CD4-positive, alpha-beta memory T cell (primary cell): ENCODE measurements around the gene CHRNB1. TPM values are rescaled to one million over a fixed set of nuclear protein-coding genes. Genes with fewer than 3 reads are reported as not detected.
"Not testable (repeated sequence)": the region's sequence is repeated elsewhere in the genome, so short reads cannot be mapped to it uniquely, and the experiment has no call there.

Experiments
- CTCF ChIA-PET: fragments of 350-600 bp; sonication (Branson Sonifier 250); formaldehyde crosslinking; loops from one replicate; lab custom pipeline; 2021; ENCODE audit warnings: inconsistent platforms; ENCODE audit not compliant: partially characterized antibody; lab: Charles Lee
- POLR2A ChIA-PET: fragments of 350-600 bp; sonication (Branson Sonifier 250); formaldehyde crosslinking; loops from one replicate; lab custom pipeline; 2021; ENCODE audit not compliant: partially characterized antibody; lab: Charles Lee
- DNase-seq, 5 donors: peaks; one replicate each; pipeline versions ENCODE4 v3.0.0 to v3.0.0-alpha.2; 2020 to 2022; ENCODE audit warnings: mixed read lengths in 1 of 5
- H3K27ac ChIP-seq: one replicate; pipeline ENCODE4 v1.7.0; 2013; ENCODE audit warnings: low read depth, low read length
- H3K27me3 ChIP-seq: 2 replicates; pipeline ENCODE4 v1.7.0; 2013; ENCODE audit warnings: mild to moderate bottlenecking, low read length, moderate library complexity; ENCODE audit not compliant: insufficient read depth
- H3K36me3 ChIP-seq: 2 replicates; pipeline ENCODE4 v1.7.0; 2013; ENCODE audit warnings: mild to moderate bottlenecking, low read length, moderate library complexity; ENCODE audit not compliant: insufficient read depth
- H3K4me1 ChIP-seq: 2 replicates; pipeline ENCODE4 v1.7.0; 2013; ENCODE audit warnings: mild to moderate bottlenecking, low read length, moderate library complexity; ENCODE audit not compliant: insufficient read depth
- H3K4me3 ChIP-seq, 2 donors: one replicate each; pipeline ENCODE4 v1.7.0; 2013; ENCODE audit warnings: low read length in 2 of 2, mild to moderate bottlenecking in 1 of 2
- H3K9me3 ChIP-seq, 2 donors: one replicate each; pipeline ENCODE4 v1.7.0; 2013; ENCODE audit warnings: low read length in 2 of 2, control low read depth in 1 of 2; ENCODE audit not compliant: control insufficient read depth in 1 of 2
- H3K27ac Mint-ChIP-seq, 7 donors: one replicate each; pipeline ENCODE4 v1.8.0; 2020 to 2021; ENCODE audit warnings: mixed read lengths in 7 of 7, mild to moderate bottlenecking in 6 of 7, inconsistent platforms in 3 of 7, moderate library complexity in 3 of 7
- H3K27me3 Mint-ChIP-seq, 2 donors: one replicate each; pipeline ENCODE4 v1.8.0; 2020 to 2021; ENCODE audit warnings: mixed read lengths in 2 of 2
- H3K36me3 Mint-ChIP-seq, 2 donors: one replicate each; pipeline ENCODE4 v1.8.0; 2020 to 2021; ENCODE audit warnings: mixed read lengths in 2 of 2, inconsistent platforms in 1 of 2, mild to moderate bottlenecking in 1 of 2
- H3K4me1 Mint-ChIP-seq, 4 donors: one replicate each; pipeline ENCODE4 v1.8.0; 2020 to 2021; ENCODE audit warnings: mixed read lengths in 4 of 4, mild to moderate bottlenecking in 1 of 4
- H3K4me3 Mint-ChIP-seq, 8 donors: one replicate each; pipeline ENCODE4 v1.8.0; 2020 to 2021; ENCODE audit warnings: mixed read lengths in 8 of 8, mild to moderate bottlenecking in 7 of 8, moderate library complexity in 6 of 8, inconsistent platforms in 3 of 8
- H3K9me3 Mint-ChIP-seq, 8 donors: one replicate each; pipeline ENCODE4 v1.8.0; 2020 to 2021; ENCODE audit warnings: mixed read lengths in 8 of 8, mild to moderate bottlenecking in 5 of 8, inconsistent platforms in 3 of 8, moderate library complexity in 1 of 8
- intact Hi-C: fragments of 100-400 bp; cut with micrococcal nuclease; formaldehyde crosslinking; loops from one replicate; pipeline ENCODE4 v1.15.1; 2023
- polyA plus RNA-seq, 2 donors: library from polyadenylated mRNA; unstranded; fragments of 300-500 nt; fragmentation: Illumina TruSeq; gene quantifications; one replicate each; pipeline ENCODE4 v1.2.3, GENCODE V29; 2021
- total RNA-seq, 2 experiments: library from RNA; stranded (reverse); gene quantifications; one replicate each; pipeline ENCODE4 v1.2.3, GENCODE V29; 2021

Gene CHRNB1
- total and polyA plus RNA-seq, 4 experiments from 2014 or later: 9.1 to 29.2 (median 16.8) TPM

DNA sequence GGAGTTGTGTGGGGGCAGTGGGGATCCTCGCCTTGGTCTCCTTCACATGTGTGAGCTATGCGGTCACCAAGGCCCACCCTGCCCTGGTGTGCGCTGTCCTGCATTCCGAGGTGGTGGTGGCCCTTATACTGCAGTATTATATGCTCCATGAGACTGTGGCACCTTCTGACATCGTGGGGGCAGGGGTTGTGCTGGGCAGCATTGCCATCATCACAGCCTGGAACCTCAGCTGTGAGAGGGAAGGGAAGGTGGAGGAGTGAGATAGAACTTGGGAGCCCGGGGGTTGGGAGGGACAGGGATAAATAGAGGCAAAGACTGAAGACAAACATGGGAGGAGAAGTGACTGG is 37.9 kb downstream of the CHRNB1 start:
- Mint-ChIP-seq H3K36me3 (peaks cover 0 to 45% of the 10 kb centered on the region in 2 donors), H3K4me1 (peaks cover 48 to 89% (median 63%) of the 10 kb centered on the region in 4 donors), H3K27ac (peak overlapping the region; percentile 99 to 100 (median 100)), H3K4me3 (peak overlapping the region; percentile 96 to 100 (median 98))
- ChIA-PET POLR2A (interaction anchor here (1.3 to 13.8 kb wide), 12 partner anchors 20 to 204 kb away, joined by 4 to 398 read pairs (median 23); partner anchors contain the start of genes ACAP1, CHRNB1, FGF11 and FXR2), CTCF (interaction anchor here (1.2 kb wide), 1 partner anchor 127 kb away, joined by 3 read pairs; the partner anchor contains the start of gene TMEM95)
- peak overlapping the region; percentile 92 to 95 for H3K4me3 ChIP-seq
- H3K9me3 ChIP-seq, H3K36me3 ChIP-seq, H3K27me3 Mint-ChIP-seq, intact Hi-C loops, H3K27me3 ChIP-seq, H3K9me3 Mint-ChIP-seq, DNase-seq: not testable (repeated sequence)
- peaks cover 54% of the 10 kb centered on the region for H3K4me1 ChIP-seq
- H3K27ac ChIP-seq: peak overlapping the region; percentile 99

DNA sequence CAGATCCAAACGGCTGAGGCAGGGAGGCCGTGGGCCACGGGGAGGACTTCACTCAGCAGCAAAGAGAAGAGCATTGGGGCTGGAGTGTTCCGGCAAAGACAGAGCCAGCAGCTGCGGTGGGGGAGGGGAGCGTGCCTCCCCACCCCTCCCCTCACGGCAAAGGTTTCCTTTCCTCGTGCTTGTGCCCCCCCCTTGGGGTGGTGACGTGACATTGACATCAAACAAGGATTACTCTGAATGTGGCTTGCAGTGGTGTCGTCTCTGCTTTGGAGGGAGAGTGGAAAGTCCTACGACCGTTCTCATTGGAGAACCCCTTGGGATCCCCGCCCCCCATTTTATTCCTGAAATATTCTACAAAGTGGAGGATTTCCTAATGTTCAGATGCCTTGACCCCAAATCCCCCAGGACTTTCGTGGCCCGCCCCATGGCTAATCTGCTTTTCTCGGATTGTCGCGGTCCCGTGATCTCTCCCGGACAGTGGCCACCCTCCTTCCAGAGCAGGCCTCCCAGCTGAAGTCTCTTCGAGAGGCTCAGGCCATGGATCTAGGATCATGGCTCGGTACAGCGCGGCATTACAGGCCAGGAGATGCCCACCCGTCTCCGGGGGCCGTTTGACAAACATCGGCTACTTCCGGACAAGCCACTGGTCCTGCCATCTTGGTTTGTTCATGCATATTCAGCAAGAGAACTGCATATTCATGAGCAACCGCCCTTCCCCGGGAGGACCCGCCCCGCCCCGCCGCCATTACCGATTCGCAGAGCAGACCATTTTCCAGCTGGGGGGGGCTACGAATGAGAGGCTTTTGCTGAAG is 38.6 kb downstream of the CHRNB1 start:
- Mint-ChIP-seq H3K27ac (peak overlapping the region; percentile 99 to 100 (median 100)), H3K4me3 (peak overlapping the region; percentile 96 to 100 (median 98)), H3K36me3 (peaks cover 0 to 42% of the 10 kb centered on the region in 2 donors), H3K4me1 (peaks cover 43 to 85% (median 61%) of the 10 kb centered on the region in 4 donors), H3K9me3 (peaks cover 0 to 9% (median 0%) of the 10 kb centered on the region in 8 donors), H3K27me3 (no peaks in the 10 kb centered on the region)
- DNase-seq: peak; percentile 96 to 98 (median 97)
- H3K4me1 ChIP-seq: peaks cover 53% of the 10 kb centered on the region
- intact Hi-C loops: loop anchor here (1.0 to 2.0 kb wide), 11 partner anchors 28 to 268 kb away; partner anchors contain the start of genes ELP5, NEURL4, PHF23 and TMEM102
- H3K27ac ChIP-seq: peak overlapping the region; percentile 99
- CTCF ChIA-PET: interaction anchor here (1.0 to 5.7 kb wide), 3 partner anchors 47 to 204 kb away, joined by 3 to 52 read pairs (median 3); partner anchors contain the start of genes TMEM102, TMEM95 and TP53
- no peaks in the 10 kb centered on the region for H3K9me3 ChIP-seq
- POLR2A ChIA-PET: interaction anchor here (0.7 to 13.8 kb wide), 47 partner anchors 8 to 707 kb away, joined by 3 to 398 read pairs (median 8); partner anchors contain the start of genes ACADVL, ACAP1, BORCS6 and CD68
- H3K4me3 ChIP-seq: peak overlapping the region; percentile 92 to 95
- H3K27me3 ChIP-seq: no peaks in the 10 kb centered on the region
- H3K36me3 ChIP-seq: no peaks in the 10 kb centered on the region

DNA sequence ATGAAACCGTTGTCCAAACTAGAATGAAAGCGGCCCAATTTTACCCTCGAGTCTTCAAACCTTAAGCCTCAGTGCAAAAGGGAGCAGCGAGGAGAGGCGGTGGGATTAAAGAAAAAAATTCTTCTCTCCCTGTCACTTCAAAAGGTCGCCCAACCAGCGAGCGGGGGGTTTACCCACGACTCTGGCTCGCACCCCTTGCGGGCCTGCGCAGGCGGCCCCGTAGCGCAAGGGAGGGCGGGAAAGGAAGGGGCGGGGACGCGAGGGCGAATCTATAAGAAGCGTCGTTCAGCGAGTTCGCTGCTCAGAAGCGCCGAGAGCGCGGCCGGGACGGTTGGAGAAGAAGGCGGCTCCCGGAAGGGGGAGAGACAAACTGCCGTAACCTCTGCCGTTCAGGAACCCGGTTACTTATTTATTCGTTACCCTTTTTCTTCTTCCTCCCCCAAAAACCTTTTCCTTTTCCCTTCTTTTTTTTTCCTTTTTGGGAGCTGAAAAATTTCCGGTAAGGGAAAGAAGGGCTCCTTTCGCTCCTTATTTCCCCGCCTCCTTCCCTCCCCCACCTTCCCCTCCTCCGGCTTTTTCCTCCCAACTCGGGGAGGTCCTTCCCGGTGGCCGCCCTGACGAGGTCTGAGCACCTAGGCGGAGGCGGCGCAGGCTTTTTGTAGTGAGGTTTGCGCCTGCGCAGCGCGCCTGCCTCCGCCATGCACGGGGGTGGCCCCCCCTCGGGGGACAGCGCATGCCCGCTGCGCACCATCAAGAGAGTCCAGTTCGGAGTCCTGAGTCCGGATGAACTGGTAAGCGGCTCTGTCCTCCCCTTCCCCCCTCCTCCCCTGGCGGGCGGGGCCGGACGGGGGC is 39.4 kb downstream of the CHRNB1 start, which contains the start of gene POLR2A:
Gene POLR2A, plus strand, starts transcription at position 300 of the 852 bp plus-strand sequence.
- Histone ChIP-seq H3K9me3 (no peaks in the 10 kb centered on the region), H3K4me3 (peak within 1 kb of the TSS; percentile 92 to 95), H3K4me1 (peaks cover 59% of the 10 kb centered on the region), H3K27me3 (no peaks in the 10 kb centered on the region), H3K36me3 (no peaks in the 10 kb centered on the region), H3K27ac (peak within 1 kb of the TSS; percentile 99)
- peak; percentile 97 to 99 (median 99) for DNase-seq
- Mint-ChIP-seq H3K9me3 (peaks cover 0 to 9% (median 0%) of the 10 kb centered on the region in 8 donors), H3K36me3 (peaks cover 0 to 46% of the 10 kb centered on the region in 2 donors), H3K27me3 (no peaks in the 10 kb centered on the region), H3K27ac (peak within 1 kb of the TSS; percentile 99 to 100 (median 100)), H3K4me1 (peaks cover 47 to 89% (median 65%) of the 10 kb centered on the region in 4 donors), H3K4me3 (peak within 1 kb of the TSS; percentile 96 to 100 (median 98))
- ChIA-PET POLR2A (interaction anchor here (0.6 to 13.8 kb wide), 52 partner anchors 8 to 706 kb away, joined by 3 to 398 read pairs (median 6); partner anchors contain the start of genes ACADVL, ACAP1, BORCS6 and CD68), CTCF (interaction anchor here (1.0 to 5.7 kb wide), 4 partner anchors 30 to 203 kb away, joined by 3 to 52 read pairs (median 7); partner anchors contain the start of genes TMEM102, TMEM95 and TP53)
- intact Hi-C loops: loop anchor here (1.0 to 2.0 kb wide), 11 partner anchors 29 to 269 kb away; partner anchors contain the start of genes ELP5, NEURL4, PHF23 and TMEM102

DNA sequence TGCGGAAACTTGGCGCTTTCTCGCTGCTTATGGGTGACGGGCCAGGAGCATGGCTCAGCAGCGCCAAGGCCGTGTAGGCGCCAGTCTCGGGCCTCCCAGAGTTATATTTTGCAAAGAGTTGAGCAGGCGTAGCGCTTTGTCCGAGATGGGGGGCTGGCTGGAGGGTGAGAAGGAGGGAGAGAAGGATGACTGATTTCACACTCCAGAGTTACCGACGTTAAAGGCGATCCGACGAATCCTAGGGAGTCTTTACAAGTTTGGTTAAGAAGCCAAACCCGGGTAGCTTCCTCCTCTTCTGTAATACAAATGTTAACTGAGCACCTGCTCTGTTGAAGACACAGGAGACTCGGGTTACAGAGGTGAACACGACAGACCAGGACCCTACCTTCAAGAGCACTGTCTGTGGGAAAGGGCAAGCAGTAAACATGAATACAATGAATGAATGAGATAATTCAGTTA is 40.1 kb downstream of the CHRNB1 start:
- CTCF ChIA-PET: interaction anchor here (0.7 to 5.7 kb wide), 6 partner anchors 9 to 130 kb away, joined by 3 to 52 read pairs (median 8); partner anchors contain the start of genes SENP3, TMEM102 and TMEM95
- no peaks in the 10 kb centered on the region for H3K36me3 ChIP-seq
- intact Hi-C loops: loop anchor here (1.0 to 2.0 kb wide), 11 partner anchors 30 to 270 kb away; partner anchors contain the start of genes ELP5, NEURL4, PHF23 and TMEM102
- Mint-ChIP-seq H3K27ac (peak overlapping the region; percentile 99 to 100 (median 100)), H3K4me3 (peak overlapping the region; percentile 96 to 100 (median 98)), H3K9me3 (peaks cover 0 to 9% (median 0%) of the 10 kb centered on the region in 8 donors), H3K27me3 (no peaks in the 10 kb centered on the region), H3K4me1 (peaks cover 52 to 92% (median 68%) of the 10 kb centered on the region in 4 donors), H3K36me3 (peaks cover 0 to 44% of the 10 kb centered on the region in 2 donors)
- DNase-seq: peak in 1 of 5 donors; percentile 50
- H3K4me1 ChIP-seq: peaks cover 61% of the 10 kb centered on the region
- peak overlapping the region; percentile 55 to 92 for H3K4me3 ChIP-seq
- H3K9me3 ChIP-seq: no peaks in the 10 kb centered on the region
- H3K27me3 ChIP-seq: no peaks in the 10 kb centered on the region
- peak overlapping the region; percentile 99 for H3K27ac ChIP-seq
- POLR2A ChIA-PET: interaction anchor here (0.6 to 13.8 kb wide), 45 partner anchors 7 to 705 kb away, joined by 3 to 398 read pairs (median 8); partner anchors contain the start of genes ACAP1, BORCS6, CD68 and CHRNB1

DNA sequence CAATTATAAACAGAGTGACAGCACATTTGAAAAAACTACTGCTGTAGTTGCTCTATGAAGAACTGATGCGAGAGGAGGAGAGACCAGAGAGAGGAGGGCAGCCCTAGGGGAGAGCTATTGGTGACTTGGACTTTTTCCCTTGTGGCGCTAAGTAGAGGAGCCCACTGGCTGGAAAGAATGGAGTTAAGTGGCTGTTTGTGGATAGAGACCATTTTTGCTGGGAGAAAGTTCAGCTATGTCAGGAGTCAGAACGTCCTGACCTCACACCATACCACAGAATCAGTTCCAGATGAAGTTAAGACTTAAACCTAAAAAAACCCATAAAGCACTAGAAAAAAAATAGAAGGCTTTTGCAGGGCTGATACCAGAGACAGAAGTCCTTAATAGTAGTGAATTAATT is 41.3 kb downstream of the CHRNB1 start:
- H3K4me3 Mint-ChIP-seq: peak overlapping the region; percentile 78 to 98 (median 84)
- intact Hi-C loops: no loop called here
- H3K4me1 ChIP-seq: peaks cover 63% of the 10 kb centered on the region
- H3K4me3 ChIP-seq: peak overlapping the region; percentile 17 to 49
- peaks cover 0 to 47% of the 10 kb centered on the region in 2 donors for H3K36me3 Mint-ChIP-seq
- ChIA-PET CTCF (interaction anchor here (0.7 to 5.7 kb wide), 8 partner anchors 10 to 202 kb away, joined by 3 to 52 read pairs (median 6); partner anchors contain the start of genes SENP3, TMEM102, TMEM95 and WRAP53), POLR2A (interaction anchor here (0.7 to 13.8 kb wide), 23 partner anchors 10 to 200 kb away, joined by 3 to 398 read pairs (median 20); partner anchors contain the start of genes ACAP1, CHRNB1, FGF11 and MPDU1)
- no peaks in the 10 kb centered on the region for H3K27me3 ChIP-seq
- peaks cover 3% of the 10 kb centered on the region for H3K36me3 ChIP-seq
- H3K27ac ChIP-seq: peak overlapping the region; percentile 18
- H3K27me3 Mint-ChIP-seq: no peaks in the 10 kb centered on the region
- peaks cover 0 to 9% (median 0%) of the 10 kb centered on the region in 8 donors for H3K9me3 Mint-ChIP-seq
- DNase-seq: no peak
- H3K27ac Mint-ChIP-seq: peak overlapping the region; percentile 55 to 100 (median 83)
- no peaks in the 10 kb centered on the region for H3K9me3 ChIP-seq
- peaks cover 54 to 92% (median 70%) of the 10 kb centered on the region in 4 donors for H3K4me1 Mint-ChIP-seq
